T-helper 1 cell treated with Interleukin-12 subunit alpha and Interleukin-12 subunit beta and Interleukin-4 antibody, amounts not matched to agents 30 μg/mL and 1 μg/mL, for 36 hours (primary cell): ENCODE data around the gene DYNC1H1.

Experiments used
- H3K27ac Mint-ChIP-seq: one replicate; pipeline ENCODE4 v1.8.0; 2021; ENCODE audit warnings: mild to moderate bottlenecking, mixed read lengths
- H3K27me3 Mint-ChIP-seq: one replicate; pipeline ENCODE4 v1.8.0; 2021; ENCODE audit warnings: low read depth, mixed read lengths
- H3K36me3 Mint-ChIP-seq: one replicate; pipeline ENCODE4 v1.8.0; 2021; ENCODE audit warnings: low read depth, mixed read lengths
- H3K4me1 Mint-ChIP-seq: one replicate; pipeline ENCODE4 v1.8.0; 2021; ENCODE audit warnings: low read depth, mixed read lengths
- H3K4me3 Mint-ChIP-seq: one replicate; pipeline ENCODE4 v1.8.0; 2021; ENCODE audit warnings: mild to moderate bottlenecking, moderate library complexity, mixed read lengths
- H3K9me3 Mint-ChIP-seq: one replicate; pipeline ENCODE4 v1.8.0; 2021; ENCODE audit warnings: mixed read lengths

The DYNC1H1 gene

GRCh38 chr14:101954501-101954900, 9.9 kb upstream of the DYNC1H1 start:
- Mint-ChIP-seq H3K9me3 (no peaks in the 10 kb centered on the region), H3K4me1 (no peaks in the 10 kb centered on the region), H3K27ac (no peak overlapping the region), H3K27me3 (no peaks in the 10 kb centered on the region), H3K36me3 (no peaks in the 10 kb centered on the region), H3K4me3 (no peak overlapping the region)

GRCh38 chr14:101955695-101956161, 8.6 kb upstream of the DYNC1H1 start:
- H3K4me3 Mint-ChIP-seq: no peak overlapping the region
- H3K9me3 Mint-ChIP-seq: no peaks in the 10 kb centered on the region
- H3K36me3 Mint-ChIP-seq: no peaks in the 10 kb centered on the region
- H3K27ac Mint-ChIP-seq: no peak overlapping the region
- no peaks in the 10 kb centered on the region for H3K27me3 Mint-ChIP-seq
- peaks cover 2% of the 10 kb centered on the region for H3K4me1 Mint-ChIP-seq

GRCh38 chr14:101956179-101956885, 8.0 kb upstream of the DYNC1H1 start:
- H3K27me3 Mint-ChIP-seq: peaks cover 3% of the 10 kb centered on the region
- no peak overlapping the region for H3K4me3 Mint-ChIP-seq
- H3K9me3 Mint-ChIP-seq: no peaks in the 10 kb centered on the region
- peaks cover 5% of the 10 kb centered on the region for H3K4me1 Mint-ChIP-seq
- H3K27ac Mint-ChIP-seq: no peak overlapping the region
- no peaks in the 10 kb centered on the region for H3K36me3 Mint-ChIP-seq

- no peak overlapping the region for H3K27ac Mint-ChIP-seq
- no peaks in the 10 kb centered on the region for H3K9me3 Mint-ChIP-seq
- peaks cover 5% of the 10 kb centered on the region for H3K27me3 Mint-ChIP-seq
- no peak overlapping the region for H3K4me3 Mint-ChIP-seq
- H3K4me1 Mint-ChIP-seq: peaks cover 7% of the 10 kb centered on the region
- H3K36me3 Mint-ChIP-seq: no peaks in the 10 kb centered on the region
Measured at GRCh38 chr14:101957406-101958234, 6.8 kb upstream of the DYNC1H1 start.

- Mint-ChIP-seq H3K4me3 (no peak overlapping the region), H3K27ac (no peak overlapping the region), H3K27me3 (peaks cover 5% of the 10 kb centered on the region), H3K4me1 (peaks cover 7% of the 10 kb centered on the region), H3K9me3 (no peaks in the 10 kb centered on the region), H3K36me3 (no peaks in the 10 kb centered on the region)
Measured at GRCh38 chr14:101958418-101959180, 5.8 kb upstream of the DYNC1H1 start.

- H3K27ac Mint-ChIP-seq: no peak overlapping the region
- H3K9me3 Mint-ChIP-seq: no peaks in the 10 kb centered on the region
- peaks cover 10% of the 10 kb centered on the region for H3K4me1 Mint-ChIP-seq
- H3K27me3 Mint-ChIP-seq: peaks cover 5% of the 10 kb centered on the region
- H3K4me3 Mint-ChIP-seq: no peak overlapping the region
- no peaks in the 10 kb centered on the region for H3K36me3 Mint-ChIP-seq
Measured at GRCh38 chr14:101959277-101959676, 5.1 kb upstream of the DYNC1H1 start.

- peaks cover 10% of the 10 kb centered on the region for H3K4me1 Mint-ChIP-seq
- peak overlapping the region; percentile 71 for H3K27ac Mint-ChIP-seq
- no peaks in the 10 kb centered on the region for H3K9me3 Mint-ChIP-seq
- H3K27me3 Mint-ChIP-seq: peaks cover 5% of the 10 kb centered on the region
- H3K4me3 Mint-ChIP-seq: no peak overlapping the region
- H3K36me3 Mint-ChIP-seq: no peaks in the 10 kb centered on the region
Measured at GRCh38 chr14:101960225-101960624, 4.1 kb upstream of the DYNC1H1 start.

GRCh38 chr14:101961011-101961721, 3.2 kb upstream of the DYNC1H1 start:
- H3K9me3 Mint-ChIP-seq: no peaks in the 10 kb centered on the region
- H3K4me3 Mint-ChIP-seq: no peak overlapping the region
- H3K27ac Mint-ChIP-seq: no peak overlapping the region
- H3K4me1 Mint-ChIP-seq: peaks cover 16% of the 10 kb centered on the region
- H3K27me3 Mint-ChIP-seq: peaks cover 5% of the 10 kb centered on the region
- no peaks in the 10 kb centered on the region for H3K36me3 Mint-ChIP-seq

GRCh38 chr14:101961746-101962502, 2.4 kb upstream of the DYNC1H1 start:
- peaks cover 20% of the 10 kb centered on the region for H3K4me1 Mint-ChIP-seq
- peaks cover 2% of the 10 kb centered on the region for H3K36me3 Mint-ChIP-seq

GRCh38 chr14:101962503-101962874, 1.9 kb upstream of the DYNC1H1 start:
- H3K4me1 Mint-ChIP-seq: peaks cover 22% of the 10 kb centered on the region
- H3K27ac Mint-ChIP-seq: no peak overlapping the region
- no peak overlapping the region for H3K4me3 Mint-ChIP-seq
- H3K27me3 Mint-ChIP-seq: peaks cover 5% of the 10 kb centered on the region
- H3K36me3 Mint-ChIP-seq: peaks cover 4% of the 10 kb centered on the region
- no peaks in the 10 kb centered on the region for H3K9me3 Mint-ChIP-seq

More at GRCh38 chr14:101961746-101962502, 2.4 kb upstream of the DYNC1H1 start:
- Mint-ChIP-seq H3K27me3 (peaks cover 5% of the 10 kb centered on the region), H3K27ac (no peak overlapping the region), H3K4me3 (no peak overlapping the region), H3K9me3 (no peaks in the 10 kb centered on the region)

GRCh38 chr14:101963052-101963451, 1.3 kb upstream of the DYNC1H1 start:
- Mint-ChIP-seq H3K27me3 (peaks cover 5% of the 10 kb centered on the region), H3K9me3 (no peaks in the 10 kb centered on the region), H3K27ac (no peak overlapping the region), H3K4me3 (no peak overlapping the region), H3K36me3 (peaks cover 7% of the 10 kb centered on the region), H3K4me1 (peaks cover 28% of the 10 kb centered on the region)

- H3K27ac Mint-ChIP-seq: no peak overlapping the region
Measured at GRCh38 chr14:101963656-101964296, 597 bp upstream of the DYNC1H1 start.

GRCh38 chr14:101965181-101965544, 790 bp downstream of the DYNC1H1 start:
- Mint-ChIP-seq H3K9me3 (no peaks in the 10 kb centered on the region), H3K36me3 (peaks cover 14% of the 10 kb centered on the region), H3K4me1 (peaks cover 41% of the 10 kb centered on the region), H3K27ac (peak overlapping the region; percentile 92), H3K27me3 (peaks cover 5% of the 10 kb centered on the region), H3K4me3 (peak overlapping the region; percentile 91)

More at GRCh38 chr14:101963656-101964296, 597 bp upstream of the DYNC1H1 start:
- H3K36me3 Mint-ChIP-seq: peaks cover 9% of the 10 kb centered on the region
- peaks cover 33% of the 10 kb centered on the region for H3K4me1 Mint-ChIP-seq
- H3K4me3 Mint-ChIP-seq: peak overlapping the region; percentile 65
- H3K9me3 Mint-ChIP-seq: no peaks in the 10 kb centered on the region
- peaks cover 5% of the 10 kb centered on the region for H3K27me3 Mint-ChIP-seq
